Liver (tissue), 9 donors: ENCODE measurements around the gene POLR3H. TPM values are rescaled to one million over a fixed set of nuclear protein-coding genes. Genes with fewer than 3 reads are reported as not detected.

ENCODE experiments used
- DNase-seq: peaks from one replicate; pipeline ENCODE4 v3.0.0-alpha.2; 2017; ENCODE audit warnings: low spot score
- H3K27ac ChIP-seq, 2 donors: one replicate each; pipeline ENCODE4 v1.7.0; 2013; ENCODE audit warnings: inconsistent platforms in 2 of 2, low read length in 2 of 2, control low read depth in 1 of 2, low read depth in 1 of 2, mild to moderate bottlenecking in 1 of 2
- H3K27me3 ChIP-seq, 4 donors: one replicate each; pipeline versions ENCODE4 v1.6.1 to v1.7.0; 2013; ENCODE audit warnings: low read length in 3 of 4, inconsistent platforms in 1 of 4, mild to moderate bottlenecking in 1 of 4, moderate library complexity in 1 of 4; ENCODE audit not compliant: control insufficient read depth in 4 of 4, insufficient read depth in 4 of 4
- H3K36me3 ChIP-seq, 4 donors: one replicate each; pipeline versions ENCODE4 v1.6.1 to v1.7.0; 2013; ENCODE audit warnings: low read length in 3 of 4, mild to moderate bottlenecking in 3 of 4, low read depth in 1 of 4, moderate library complexity in 1 of 4; ENCODE audit not compliant: control insufficient read depth in 4 of 4, insufficient read depth in 3 of 4
- H3K4me1 ChIP-seq, 4 donors: one replicate each; pipeline versions ENCODE4 v1.6.1 to v1.7.0; 2013; ENCODE audit warnings: low read length in 3 of 4, mild to moderate bottlenecking in 3 of 4, moderate library complexity in 1 of 4; ENCODE audit not compliant: control insufficient read depth in 4 of 4, insufficient read depth in 4 of 4
- H3K4me3 ChIP-seq, 3 donors: one replicate each; pipeline versions ENCODE4 v1.6.1 to v1.7.0; 2013; ENCODE audit warnings: low read length in 3 of 3, control low read depth in 1 of 3, low read depth in 1 of 3, mild to moderate bottlenecking in 1 of 3
- H3K9ac ChIP-seq, 2 donors: one replicate each; pipeline ENCODE4 v1.7.0; 2013; ENCODE audit warnings: low read length in 2 of 2, mild to moderate bottlenecking in 2 of 2, moderate library complexity in 2 of 2, control low read depth in 1 of 2, low read depth in 1 of 2
- H3K9me3 ChIP-seq, 4 donors: one replicate each; pipeline versions ENCODE4 v1.6.1 to v1.7.0; 2013; ENCODE audit warnings: low read length in 3 of 4; ENCODE audit not compliant: control insufficient read depth in 4 of 4
- CTCF ChIP-seq: fragments of 150-350 bp; IDR thresholded peaks from 2 replicates; pipeline ENCODE4 v1.5.1; 2017; ENCODE audit warnings: improper control_type of control experiment, low read depth, low read length; ENCODE audit not compliant: missing input control
- EGR1 ChIP-seq, 2 donors: IDR thresholded peaks; 2 replicates each; pipeline ENCODE4 v1.6.1; 2016 to 2018; ENCODE audit warnings: antibody characterized with exemption in 2 of 2, low read depth in 2 of 2
- FOXA1 ChIP-seq: IDR thresholded peaks from 2 replicates; pipeline ENCODE4 v1.6.1; 2016; ENCODE audit warnings: antibody characterized with exemption
- FOXA2 ChIP-seq: IDR thresholded peaks from 2 replicates; pipeline ENCODE4 v1.6.1; 2016; ENCODE audit warnings: antibody characterized with exemption
- GABPA ChIP-seq, 2 donors: IDR thresholded peaks in 1 of 2; conservative IDR thresholded peaks in 1 of 2; 2 replicates each; pipeline ENCODE4 v1.6.1; 2016; ENCODE audit warnings: antibody characterized with exemption in 2 of 2, mild to moderate bottlenecking in 1 of 2, moderate library complexity in 1 of 2
- HNF4A ChIP-seq, 2 donors: conservative IDR thresholded peaks; 2 replicates each; pipeline ENCODE4 v1.6.1; 2016; ENCODE audit warnings: antibody characterized with exemption in 2 of 2, mild to moderate bottlenecking in 2 of 2
- HNF4G ChIP-seq: IDR thresholded peaks from 2 replicates; pipeline ENCODE4 v1.6.1; 2016; ENCODE audit warnings: antibody characterized with exemption
- JUND ChIP-seq, 2 donors: IDR thresholded peaks; 2 replicates each; pipeline ENCODE4 v1.6.1; 2016; ENCODE audit warnings: antibody characterized with exemption in 2 of 2
- NR2F2 ChIP-seq: IDR thresholded peaks from 2 replicates; pipeline ENCODE4 v1.6.1; 2016; ENCODE audit warnings: antibody characterized with exemption
- RAD21 ChIP-seq, 2 donors: IDR thresholded peaks; 2 replicates each; pipeline ENCODE4 v1.6.1; 2016; ENCODE audit warnings: antibody characterized with exemption in 2 of 2, mild to moderate bottlenecking in 2 of 2
- RXRA ChIP-seq, 2 donors: IDR thresholded peaks; 2 replicates each; pipeline ENCODE4 v1.6.1; 2017 to 2018; ENCODE audit warnings: antibody characterized with exemption in 2 of 2, mild to moderate bottlenecking in 1 of 2
- SP1 ChIP-seq: IDR thresholded peaks from 2 replicates; pipeline ENCODE4 v1.6.1; 2018; ENCODE audit warnings: antibody characterized with exemption, mild to moderate bottlenecking
- TAF1 ChIP-seq: conservative IDR thresholded peaks from 2 replicates; pipeline ENCODE4 v1.6.1; 2016; ENCODE audit warnings: antibody characterized with exemption, mild to moderate bottlenecking
- YY1 ChIP-seq: IDR thresholded peaks from 2 replicates; pipeline ENCODE4 v1.6.1; 2016; ENCODE audit warnings: antibody characterized with exemption, mild to moderate bottlenecking
- ZBTB33 ChIP-seq: IDR thresholded peaks from 2 replicates; pipeline ENCODE4 v1.6.1; 2016; ENCODE audit warnings: antibody characterized with exemption
- WGBS: extraction: QIAGEN DNeasy Blood & Tissue Kit; methylation state at CpG from one replicate; pipeline ENCODE4 v1.1.7; 2013; 5-methylcytosine and 5-hydroxymethylcytosine counted together
- polyA plus RNA-seq, 2 donors: library from polyadenylated mRNA; stranded (reverse) in 1 of 2; unstranded in 1 of 2; fragments of 200-250 nt in 1 of 2; fragments of >200 nt in 1 of 2; fragmentation: Nextera tagmentation in 1 of 2; extraction: Ambion mirVana in 1 of 2; gene quantifications; one replicate each; pipeline versions ENCODE4 v1.2.1 to v1.2.3, GENCODE V29; 2013 to 2015
- total RNA-seq, 2 donors: library from RNA; depleted of rRNA; stranded (reverse); fragments of >200 nt; gene quantifications; one replicate each; pipeline ENCODE4 v1.2.3, GENCODE V29; 2014
- TF ChIP-seq, protein P1 (sequence below): IDR thresholded peaks from 2 replicates; pipeline ENCODE4 v1.6.1; 2016; ENCODE audit warnings: antibody characterized with exemption
- TF ChIP-seq, protein P2 (sequence below): IDR thresholded peaks from 2 replicates; pipeline ENCODE4 v1.6.1; 2016; ENCODE audit warnings: antibody characterized with exemption, mild to moderate bottlenecking
- TF ChIP-seq, protein P3 (sequence below): IDR thresholded peaks from 2 replicates; pipeline ENCODE4 v1.6.1; 2016; ENCODE audit warnings: antibody characterized with exemption
- donor health status: healthy.
- donor health status: healthy.
- donor health status: healthy.
- donor health status: healthy.
- donor health status: healthy.

Gene POLR3H
- total and polyA plus RNA-seq, 4 donors: 11.7 to 37.7 (median 27.1) TPM

DNA sequence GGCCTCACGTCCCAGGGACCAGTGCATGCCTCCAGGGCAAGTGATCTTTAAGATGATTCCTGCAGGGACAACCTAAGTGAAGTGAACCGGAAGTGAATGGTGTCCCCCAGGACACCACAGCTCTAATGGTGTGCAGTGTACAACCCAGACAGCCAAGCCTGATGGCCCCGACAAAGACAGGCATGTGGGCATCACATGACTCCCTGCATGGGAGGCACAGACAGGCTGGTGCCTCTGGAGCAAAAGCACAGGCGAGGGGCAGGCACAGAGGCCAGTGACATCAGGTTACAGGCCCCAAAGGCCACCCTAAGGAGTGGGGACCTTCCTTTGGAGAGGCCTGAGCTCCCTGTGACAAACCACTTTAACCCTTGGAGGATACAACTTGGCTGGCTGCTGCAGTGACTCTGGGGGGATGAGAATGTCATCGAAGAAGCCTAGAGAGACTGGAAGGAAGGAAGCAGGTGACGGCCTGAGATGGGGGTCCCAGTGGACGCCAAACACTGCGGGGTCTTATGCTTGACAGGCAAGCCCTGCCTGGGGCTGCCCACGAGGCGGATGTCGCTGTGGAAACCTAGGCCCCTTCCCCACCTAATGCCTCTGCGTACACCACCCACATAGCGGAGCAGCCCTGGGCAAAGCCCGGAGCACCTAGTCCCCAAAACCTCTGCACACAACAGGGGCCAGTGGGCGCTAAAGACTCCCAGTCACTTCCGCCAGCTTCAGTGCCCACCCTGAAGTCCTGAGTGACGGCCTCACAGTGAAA lies 12.4 kb downstream of the POLR3H start (continued):
- TF ChIP-seq ZBTB33: no peak
- TF ChIP-seq NR2F2: no peak

GRCh38 chr22:41530890-41531714 lies 13.2 kb downstream of the POLR3H start:
- H3K4me1 ChIP-seq: peaks cover 0 to 6% (median 3%) of the 10 kb centered on the region in 4 donors
- no peak overlapping the region for H3K4me3 ChIP-seq
- no peaks in the 10 kb centered on the region for H3K27me3 ChIP-seq
- no peaks in the 10 kb centered on the region for H3K9me3 ChIP-seq
- no peak overlapping the region for H3K9ac ChIP-seq
- H3K36me3 ChIP-seq: peaks cover 18 to 57% (median 20%) of the 10 kb centered on the region in 4 donors
- H3K27ac ChIP-seq: no peak overlapping the region
- no peak for TF ChIP-seq TAF1
- no peak for TF ChIP-seq NR2F2
- no peak for TF ChIP-seq JUND (IDR thresholded peaks at IDR 0.05)
- TF ChIP-seq ZBTB33: no peak
- TF ChIP-seq RAD21 (IDR thresholded peaks at IDR 0.05): no peak
- TF ChIP-seq, protein P1, sequence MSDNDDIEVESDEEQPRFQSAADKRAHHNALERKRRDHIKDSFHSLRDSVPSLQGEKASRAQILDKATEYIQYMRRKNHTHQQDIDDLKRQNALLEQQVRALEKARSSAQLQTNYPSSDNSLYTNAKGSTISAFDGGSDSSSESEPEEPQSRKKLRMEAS: no peak
- TF ChIP-seq, protein P2, sequence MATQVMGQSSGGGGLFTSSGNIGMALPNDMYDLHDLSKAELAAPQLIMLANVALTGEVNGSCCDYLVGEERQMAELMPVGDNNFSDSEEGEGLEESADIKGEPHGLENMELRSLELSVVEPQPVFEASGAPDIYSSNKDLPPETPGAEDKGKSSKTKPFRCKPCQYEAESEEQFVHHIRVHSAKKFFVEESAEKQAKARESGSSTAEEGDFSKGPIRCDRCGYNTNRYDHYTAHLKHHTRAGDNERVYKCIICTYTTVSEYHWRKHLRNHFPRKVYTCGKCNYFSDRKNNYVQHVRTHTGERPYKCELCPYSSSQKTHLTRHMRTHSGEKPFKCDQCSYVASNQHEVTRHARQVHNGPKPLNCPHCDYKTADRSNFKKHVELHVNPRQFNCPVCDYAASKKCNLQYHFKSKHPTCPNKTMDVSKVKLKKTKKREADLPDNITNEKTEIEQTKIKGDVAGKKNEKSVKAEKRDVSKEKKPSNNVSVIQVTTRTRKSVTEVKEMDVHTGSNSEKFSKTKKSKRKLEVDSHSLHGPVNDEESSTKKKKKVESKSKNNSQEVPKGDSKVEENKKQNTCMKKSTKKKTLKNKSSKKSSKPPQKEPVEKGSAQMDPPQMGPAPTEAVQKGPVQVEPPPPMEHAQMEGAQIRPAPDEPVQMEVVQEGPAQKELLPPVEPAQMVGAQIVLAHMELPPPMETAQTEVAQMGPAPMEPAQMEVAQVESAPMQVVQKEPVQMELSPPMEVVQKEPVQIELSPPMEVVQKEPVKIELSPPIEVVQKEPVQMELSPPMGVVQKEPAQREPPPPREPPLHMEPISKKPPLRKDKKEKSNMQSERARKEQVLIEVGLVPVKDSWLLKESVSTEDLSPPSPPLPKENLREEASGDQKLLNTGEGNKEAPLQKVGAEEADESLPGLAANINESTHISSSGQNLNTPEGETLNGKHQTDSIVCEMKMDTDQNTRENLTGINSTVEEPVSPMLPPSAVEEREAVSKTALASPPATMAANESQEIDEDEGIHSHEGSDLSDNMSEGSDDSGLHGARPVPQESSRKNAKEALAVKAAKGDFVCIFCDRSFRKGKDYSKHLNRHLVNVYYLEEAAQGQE: no peak
- TF ChIP-seq, protein P3, sequence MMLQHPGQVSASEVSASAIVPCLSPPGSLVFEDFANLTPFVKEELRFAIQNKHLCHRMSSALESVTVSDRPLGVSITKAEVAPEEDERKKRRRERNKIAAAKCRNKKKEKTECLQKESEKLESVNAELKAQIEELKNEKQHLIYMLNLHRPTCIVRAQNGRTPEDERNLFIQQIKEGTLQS: no peak
- no peak for TF ChIP-seq RXRA (IDR thresholded peaks at IDR 0.05)
- no peak for TF ChIP-seq GABPA (IDR thresholded peaks at IDR 0.05 in 1 of 2, conservative IDR thresholded peaks at IDR 0.05 in 1 of 2)
- TF ChIP-seq YY1: no peak
- TF ChIP-seq HNF4G: no peak
- no peak for TF ChIP-seq EGR1 (IDR thresholded peaks at IDR 0.05; ENCODE audit: low read depth in 2 of 2)
- no peak for TF ChIP-seq FOXA1
- no peak for TF ChIP-seq CTCF
- TF ChIP-seq SP1: no peak
- no peak for TF ChIP-seq FOXA2
- no peak for TF ChIP-seq HNF4A (conservative IDR thresholded peaks at IDR 0.05)
- 86% methylated on average over 18 of the region's 18 CpGs for WGBS
- no peak for DNase-seq
